Neutrophil (primary cell): Measurements from ENCODE around the gene ATG13.

ENCODE experiments used
- H3K27ac ChIP-seq: fragments of 200-600 bp; sonication (generic); 2 replicates; pipeline ENCODE4 v1.5.1; 2016; ENCODE audit warnings: mild to moderate bottlenecking, moderate library complexity
- H3K27me3 ChIP-seq: fragments of 200-600 bp; sonication (generic); 2 replicates; pipeline ENCODE4 v1.6.0; 2016; ENCODE audit warnings: mild to moderate bottlenecking
- H3K36me3 ChIP-seq: fragments of 200-600 bp; sonication (generic); 2 replicates; pipeline ENCODE4 v1.5.1; 2017
- H3K4me1 ChIP-seq, 2 experiments: fragments of 200-600 bp in 1 of 2; sonication (generic) in 1 of 2; 1 replicate in 1 of 2; 2 replicates in 1 of 2; pipeline versions ENCODE4 v1.5.1 to v1.6.1; 2013 to 2016; ENCODE audit warnings: low read depth in 1 of 2, low read length in 1 of 2, mild to moderate bottlenecking in 1 of 2, moderate library complexity in 1 of 2; ENCODE audit not compliant: control insufficient read depth in 1 of 2, insufficient read depth in 1 of 2
- H3K4me3 ChIP-seq, 2 experiments: fragments of 200-600 bp in 1 of 2; sonication (generic) in 1 of 2; 1 replicate in 1 of 2; 2 replicates in 1 of 2; pipeline ENCODE4 v1.5.1; 2013 to 2016; ENCODE audit warnings: low read depth in 1 of 2, low read length in 1 of 2, mild to moderate bottlenecking in 1 of 2, moderate library complexity in 1 of 2
- H3K9me3 ChIP-seq: fragments of 200-600 bp; sonication (generic); 2 replicates; pipeline ENCODE4 v1.5.1; 2016
- TF ChIP-seq, protein P1 (sequence below): fragments of 200-600 bp; sonication (generic); IDR thresholded peaks from 2 replicates; pipeline ENCODE4 v1.5.1; 2016; ENCODE audit warnings: antibody characterized with exemption

Gene ATG13

DNA sequence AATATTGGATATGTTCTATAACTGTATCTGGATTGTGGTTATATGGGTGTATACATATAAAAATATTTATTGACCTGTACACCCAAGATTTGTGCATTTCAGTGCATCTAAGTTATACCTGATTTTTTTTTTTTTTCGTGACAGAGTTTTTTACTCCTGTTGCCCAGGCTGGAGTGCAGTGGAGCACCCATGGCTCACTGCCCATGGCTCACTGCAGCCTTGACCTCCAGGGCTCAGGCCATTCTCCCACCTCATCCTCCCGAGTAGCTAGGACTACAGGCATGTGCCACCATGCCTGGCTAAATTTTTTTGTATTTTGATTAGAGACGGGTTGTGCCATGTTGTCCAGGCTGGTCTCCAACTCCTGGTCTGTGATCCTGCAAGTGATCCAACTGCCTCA, 24.3 kb downstream of the ATG13 start:
- Histone ChIP-seq H3K36me3 (peaks cover 46% of the 10 kb centered on the region), H3K4me1 (peaks cover 0 to 8% of the 10 kb centered on the region in 2 experiments), H3K27me3 (no peaks in the 10 kb centered on the region), H3K4me3 (no peak overlapping the region), H3K9me3 (no peaks in the 10 kb centered on the region), H3K27ac (no peak overlapping the region)
- TF ChIP-seq, protein P1, sequence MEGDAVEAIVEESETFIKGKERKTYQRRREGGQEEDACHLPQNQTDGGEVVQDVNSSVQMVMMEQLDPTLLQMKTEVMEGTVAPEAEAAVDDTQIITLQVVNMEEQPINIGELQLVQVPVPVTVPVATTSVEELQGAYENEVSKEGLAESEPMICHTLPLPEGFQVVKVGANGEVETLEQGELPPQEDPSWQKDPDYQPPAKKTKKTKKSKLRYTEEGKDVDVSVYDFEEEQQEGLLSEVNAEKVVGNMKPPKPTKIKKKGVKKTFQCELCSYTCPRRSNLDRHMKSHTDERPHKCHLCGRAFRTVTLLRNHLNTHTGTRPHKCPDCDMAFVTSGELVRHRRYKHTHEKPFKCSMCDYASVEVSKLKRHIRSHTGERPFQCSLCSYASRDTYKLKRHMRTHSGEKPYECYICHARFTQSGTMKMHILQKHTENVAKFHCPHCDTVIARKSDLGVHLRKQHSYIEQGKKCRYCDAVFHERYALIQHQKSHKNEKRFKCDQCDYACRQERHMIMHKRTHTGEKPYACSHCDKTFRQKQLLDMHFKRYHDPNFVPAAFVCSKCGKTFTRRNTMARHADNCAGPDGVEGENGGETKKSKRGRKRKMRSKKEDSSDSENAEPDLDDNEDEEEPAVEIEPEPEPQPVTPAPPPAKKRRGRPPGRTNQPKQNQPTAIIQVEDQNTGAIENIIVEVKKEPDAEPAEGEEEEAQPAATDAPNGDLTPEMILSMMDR, result no peak

DNA sequence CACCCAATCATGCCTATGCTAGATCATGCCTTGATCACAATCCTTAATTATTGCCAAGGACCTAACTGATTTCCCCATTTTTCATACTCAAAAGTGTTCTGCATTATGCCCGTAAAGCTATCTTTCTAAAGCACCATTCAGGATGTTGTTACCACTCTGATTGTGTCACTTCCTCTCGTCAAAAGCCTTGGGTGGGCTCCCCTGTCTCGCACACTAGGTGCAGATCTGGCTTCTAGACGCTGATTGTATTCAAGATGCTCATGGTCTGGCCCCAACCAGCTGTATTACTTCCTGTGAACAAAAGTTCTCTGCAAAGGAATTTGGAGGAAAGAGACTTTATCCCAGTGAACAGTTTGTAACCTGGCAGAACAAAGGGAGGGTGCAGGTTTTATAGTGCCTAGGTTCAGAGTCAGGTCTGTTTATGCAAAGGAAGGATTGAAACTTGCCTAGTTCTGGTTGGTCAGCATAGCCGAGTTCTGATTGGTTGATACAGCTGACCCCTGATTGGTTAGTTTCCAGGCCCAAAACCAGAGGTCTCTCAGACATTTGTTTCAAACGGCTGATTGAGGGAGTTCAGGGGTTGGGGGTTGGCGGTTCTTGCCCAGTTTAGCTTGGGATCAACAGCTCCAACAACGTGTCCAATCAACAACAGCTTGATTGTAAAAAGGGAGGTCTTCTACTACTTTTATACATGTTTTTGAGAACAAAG, 25.4 kb downstream of the ATG13 start:
- no peaks in the 10 kb centered on the region for H3K9me3 ChIP-seq
- H3K27ac ChIP-seq, result peak overlapping the region; percentile 32
- peaks cover 0 to 8% of the 10 kb centered on the region in 2 experiments for H3K4me1 ChIP-seq
- TF ChIP-seq, protein P1, result no peak
- no peak overlapping the region for H3K4me3 ChIP-seq
- no peaks in the 10 kb centered on the region for H3K27me3 ChIP-seq
- peaks cover 53% of the 10 kb centered on the region for H3K36me3 ChIP-seq

DNA sequence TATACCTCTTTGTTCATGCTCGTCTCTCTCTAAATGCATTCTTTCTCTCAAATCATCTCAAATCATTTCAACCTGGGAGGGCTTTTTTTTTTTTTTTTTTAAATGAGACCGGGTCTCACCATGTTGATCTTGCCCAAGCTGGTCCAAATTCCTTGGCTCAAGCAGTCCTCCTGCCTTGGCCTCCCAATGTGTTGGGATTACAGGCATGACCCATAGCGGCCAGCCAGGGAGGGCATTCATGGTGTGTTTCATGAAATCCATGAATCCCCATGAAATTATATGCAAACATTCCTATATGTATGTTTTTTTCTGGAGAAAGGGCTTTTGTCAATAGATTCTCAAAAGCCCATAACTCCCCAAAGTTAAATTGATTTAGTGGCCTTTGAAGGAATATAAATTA, 26.2 kb downstream of the ATG13 start:
- Histone ChIP-seq H3K27ac (no peak overlapping the region), H3K4me1 (peaks cover 0 to 8% of the 10 kb centered on the region in 2 experiments), H3K9me3 (no peaks in the 10 kb centered on the region), H3K27me3 (no peaks in the 10 kb centered on the region), H3K36me3 (peaks cover 54% of the 10 kb centered on the region), H3K4me3 (no peak overlapping the region)
- TF ChIP-seq, protein P1, result no peak

DNA sequence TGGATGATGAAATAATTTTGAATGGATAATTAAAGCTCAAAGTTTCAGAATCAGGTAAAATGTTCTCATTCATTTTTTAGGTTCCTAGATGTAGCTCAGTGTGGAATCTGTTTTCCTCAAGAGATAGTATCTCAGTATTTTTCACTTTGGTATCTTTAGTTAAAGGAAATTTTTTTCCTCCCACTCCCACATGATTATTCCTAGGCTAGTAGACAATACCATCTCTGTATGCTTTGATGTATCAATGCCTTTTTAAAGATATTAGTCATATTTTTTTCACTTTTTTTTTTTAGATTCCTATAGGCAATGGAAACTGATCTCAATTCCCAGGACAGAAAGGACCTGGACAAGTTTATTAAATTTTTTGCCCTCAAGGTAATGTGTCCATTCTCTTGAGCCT, 26.6 kb downstream of the ATG13 start:
- peaks cover 0 to 8% of the 10 kb centered on the region in 2 experiments for H3K4me1 ChIP-seq
- TF ChIP-seq, protein P1, result no peak
- no peak overlapping the region for H3K4me3 ChIP-seq
- no peaks in the 10 kb centered on the region for H3K9me3 ChIP-seq
- peaks cover 57% of the 10 kb centered on the region for H3K36me3 ChIP-seq
- H3K27ac ChIP-seq, result no peak overlapping the region
- H3K27me3 ChIP-seq, result no peaks in the 10 kb centered on the region

DNA sequence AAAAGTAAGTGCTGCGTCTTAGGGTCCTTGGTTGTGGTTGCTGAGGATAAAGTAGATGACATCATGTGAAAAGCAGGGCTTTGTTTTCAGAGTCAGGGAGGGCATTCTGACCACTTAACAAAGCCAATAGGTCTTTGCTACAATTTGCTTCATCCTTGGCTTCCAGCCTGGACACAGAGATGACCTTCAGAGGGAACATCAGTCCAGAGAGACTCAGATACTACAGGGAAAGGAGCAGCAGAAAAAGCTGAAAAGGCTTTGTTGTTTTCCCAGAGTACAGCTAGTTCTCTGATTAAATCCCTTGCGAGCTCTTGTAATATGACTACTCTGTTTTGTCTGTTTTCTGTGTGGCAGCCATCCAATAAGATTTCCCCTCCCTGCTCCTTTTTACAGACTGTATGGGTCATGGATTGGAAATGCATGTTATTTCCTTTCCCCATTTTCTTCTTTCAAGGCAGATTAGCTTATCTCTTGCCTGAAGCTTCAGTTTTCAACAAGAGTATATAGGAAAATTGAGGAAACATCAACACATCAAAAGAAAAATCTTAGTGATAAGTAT, 31.9 kb downstream of the ATG13 start:
- Histone ChIP-seq H3K4me1 (no peaks in the 10 kb centered on the region), H3K27me3 (no peaks in the 10 kb centered on the region), H3K27ac (no peak overlapping the region), H3K36me3 (peaks cover 97% of the 10 kb centered on the region), H3K4me3 (no peak overlapping the region), H3K9me3 (no peaks in the 10 kb centered on the region)
- TF ChIP-seq, protein P1, result no peak
